Mononuclear cell (primary cell): Measurements from ENCODE around the gene CD84. TPM values are rescaled to one million over a fixed set of nuclear protein-coding genes. Genes with fewer than 3 reads are reported as not detected.

Source experiments
- H3K27me3 ChIP-seq: 2 replicates; pipeline ENCODE4 v1.6.0; 2011; ENCODE audit warnings: low read length, control low read depth; ENCODE audit not compliant: insufficient read depth
- H3K4me1 ChIP-seq: 2 replicates; pipeline ENCODE4 v1.5.1; 2011; ENCODE audit warnings: mild to moderate bottlenecking, low read length, control low read depth; ENCODE audit not compliant: insufficient read depth
- H3K4me3 ChIP-seq: 2 replicates; pipeline ENCODE4 v1.5.1; 2011; ENCODE audit warnings: mild to moderate bottlenecking, low read length, moderate library complexity
- H3K9me3 ChIP-seq: 2 replicates; pipeline ENCODE4 v1.5.1; 2011; ENCODE audit warnings: low read depth, mild to moderate bottlenecking, control low read depth, low read length
- total RNA-seq: library from RNA; depleted of rRNA; stranded (reverse); fragments of >200 nt; gene quantifications from one replicate; pipeline ENCODE4 v1.2.3, GENCODE V29; 2012

CD84 gene
- total RNA-seq, 1 donor: 33.4 TPM

DNA sequence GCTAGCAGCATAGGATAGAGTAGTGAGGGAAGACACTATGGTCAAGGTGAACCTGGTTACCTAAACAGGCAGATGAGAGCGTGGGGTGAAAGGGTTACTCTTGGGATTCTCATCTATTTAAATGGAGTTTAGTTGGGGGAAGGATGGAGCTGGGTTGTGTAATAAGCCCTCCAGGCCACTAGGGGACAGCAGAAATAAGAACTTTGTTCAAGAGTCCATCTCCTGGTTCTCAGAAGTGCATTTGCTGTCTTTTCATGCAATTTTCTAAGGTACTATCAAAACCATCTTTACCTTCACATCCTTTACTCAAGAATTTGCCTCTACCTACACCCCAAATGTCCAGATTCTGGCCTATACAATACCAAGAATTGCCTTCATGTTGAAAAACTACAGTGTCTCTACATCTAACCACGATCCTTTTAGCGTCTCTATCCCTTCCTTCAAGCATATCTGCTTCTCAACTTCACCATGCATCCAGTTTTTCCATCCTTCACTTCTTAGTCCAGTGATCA is 39.5 kb upstream of the CD84 start:
- H3K27me3 ChIP-seq: no peaks in the 10 kb centered on the region
- H3K4me1 ChIP-seq: peaks cover 31% of the 10 kb centered on the region
- H3K4me3 ChIP-seq: no peak overlapping the region
- no peaks in the 10 kb centered on the region for H3K9me3 ChIP-seq

DNA sequence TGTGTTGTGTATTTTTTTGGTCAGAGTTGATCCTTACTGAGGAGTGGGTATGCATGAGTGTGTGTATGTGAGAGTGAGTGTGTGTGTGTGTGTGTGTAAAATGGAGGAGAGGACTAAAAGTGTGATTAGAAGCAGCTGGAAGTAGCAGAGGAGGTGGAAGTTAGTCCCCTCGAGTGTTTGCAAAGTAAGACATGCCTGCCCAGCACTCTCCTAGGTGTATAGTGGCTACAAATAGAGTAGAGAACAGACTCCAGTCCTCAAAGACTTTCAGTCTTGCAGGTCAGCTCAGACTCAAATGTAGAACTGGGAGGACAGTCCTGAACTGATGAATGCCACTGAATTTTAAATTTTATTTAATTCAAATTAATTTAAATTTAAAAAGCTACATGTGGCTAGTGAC is 39.0 kb upstream of the CD84 start:
- H3K9me3 ChIP-seq: no peaks in the 10 kb centered on the region
- H3K4me1 ChIP-seq: peaks cover 26% of the 10 kb centered on the region
- H3K4me3 ChIP-seq: no peak overlapping the region
- H3K27me3 ChIP-seq: no peaks in the 10 kb centered on the region

DNA sequence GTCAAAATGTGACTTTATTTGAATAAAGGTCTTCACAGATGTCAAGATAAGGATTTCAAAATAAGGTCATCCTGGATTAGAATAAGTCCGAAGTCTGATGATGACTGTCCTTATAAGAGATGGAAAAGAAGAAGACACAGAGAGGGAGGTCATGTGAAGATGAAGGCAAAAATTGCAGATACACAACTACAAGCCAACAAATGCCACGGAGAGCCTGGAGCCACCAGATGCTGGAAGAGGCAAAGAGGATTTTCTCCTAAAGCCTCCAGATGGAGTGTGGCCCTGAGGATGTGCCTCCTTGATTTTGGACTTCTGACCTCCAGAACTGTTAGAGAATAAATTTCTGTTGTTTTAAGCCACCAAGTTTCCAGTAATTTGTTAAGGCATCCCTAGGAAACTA is 36.4 kb upstream of the CD84 start:
- Histone ChIP-seq H3K4me3 (no peak overlapping the region), H3K9me3 (no peaks in the 10 kb centered on the region), H3K27me3 (no peaks in the 10 kb centered on the region), H3K4me1 (peaks cover 5% of the 10 kb centered on the region)

DNA sequence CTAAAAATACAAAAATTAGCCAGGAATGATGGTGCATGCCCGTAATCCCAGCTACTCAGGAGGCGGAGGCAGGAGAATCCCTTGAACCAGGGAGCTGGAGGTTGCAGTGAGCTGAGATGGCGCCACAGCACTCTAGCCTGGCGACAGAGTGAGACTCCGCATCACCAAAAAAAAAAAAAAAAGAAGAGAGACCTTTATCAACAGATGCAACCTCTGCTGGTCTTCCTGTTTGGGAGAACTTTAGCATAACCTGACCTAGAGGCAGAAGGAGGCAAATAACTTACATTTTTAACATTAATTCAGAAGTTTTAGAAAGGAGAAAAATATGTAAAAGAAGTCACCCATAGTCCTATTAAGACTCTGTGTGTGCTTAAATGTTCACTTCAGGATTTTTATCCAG is 35.1 kb upstream of the CD84 start:
- Histone ChIP-seq H3K4me3 (no peak overlapping the region), H3K27me3 (no peaks in the 10 kb centered on the region), H3K4me1 (peaks cover 5% of the 10 kb centered on the region), H3K9me3 (no peaks in the 10 kb centered on the region)

GRCh38 chr1:160612613-160613218 is 33.4 kb upstream of the CD84 start:
- H3K4me1 ChIP-seq: peaks cover 9% of the 10 kb centered on the region

DNA sequence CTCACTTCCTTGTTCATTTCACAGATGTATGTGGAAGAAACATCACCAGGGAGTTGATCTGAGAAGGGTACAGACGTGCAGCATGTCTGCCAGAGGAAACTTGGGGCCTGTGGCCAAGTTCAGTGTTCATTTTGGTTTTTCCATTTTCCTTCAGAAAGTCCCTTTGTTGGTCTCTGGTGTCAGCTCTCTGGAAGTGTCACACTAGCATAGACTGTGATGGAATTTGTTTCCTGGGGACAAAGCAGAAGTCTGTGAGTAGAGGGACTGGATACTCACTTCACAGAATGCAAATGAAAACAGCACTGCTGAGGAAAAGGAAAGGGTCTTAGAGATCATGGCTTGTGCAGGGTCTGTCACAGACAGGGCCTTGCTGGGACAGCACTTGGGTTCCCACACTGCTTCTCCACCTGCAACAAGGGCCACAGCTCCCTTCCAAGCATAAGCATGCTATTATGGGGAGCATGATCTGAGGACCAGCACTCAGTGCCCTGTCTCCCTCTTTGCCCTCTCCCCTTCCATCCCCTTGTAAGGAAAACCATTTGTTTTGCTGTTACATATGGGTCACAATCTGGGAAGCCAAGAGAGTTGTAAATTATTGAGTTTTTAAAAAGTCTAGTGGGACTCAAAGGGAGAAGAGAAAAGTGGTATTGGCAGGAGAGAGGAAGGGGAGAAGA is 31.4 kb upstream of the CD84 start:
- Histone ChIP-seq H3K9me3 (no peaks in the 10 kb centered on the region), H3K4me1 (peaks cover 23% of the 10 kb centered on the region), H3K27me3 (no peaks in the 10 kb centered on the region), H3K4me3 (no peak overlapping the region)

More at GRCh38 chr1:160612613-160613218, 33.4 kb upstream of the CD84 start:
- no peaks in the 10 kb centered on the region for H3K27me3 ChIP-seq
- no peak overlapping the region for H3K4me3 ChIP-seq
- no peaks in the 10 kb centered on the region for H3K9me3 ChIP-seq

DNA sequence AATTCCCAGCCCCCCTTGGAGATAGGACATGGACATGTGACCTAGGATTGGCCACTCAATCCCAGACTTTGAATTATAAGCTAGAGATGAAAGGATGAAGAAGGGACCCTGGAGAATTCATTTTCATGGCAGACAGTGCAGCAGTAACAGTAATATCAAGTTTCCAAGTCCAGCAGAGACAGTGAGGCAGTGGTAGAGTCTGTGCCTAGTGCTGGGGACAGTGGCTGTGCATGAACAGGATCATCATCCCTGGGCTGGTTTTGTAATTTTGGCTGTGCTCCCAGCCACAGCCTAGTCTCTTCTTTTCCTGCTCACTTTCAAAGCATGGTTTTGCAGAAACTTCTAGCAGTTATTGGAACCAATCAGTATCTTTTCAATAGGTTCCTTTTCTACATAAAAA is 29.6 kb upstream of the CD84 start:
- no peaks in the 10 kb centered on the region for H3K27me3 ChIP-seq
- H3K4me3 ChIP-seq: no peak overlapping the region
- no peaks in the 10 kb centered on the region for H3K9me3 ChIP-seq
- H3K4me1 ChIP-seq: peaks cover 23% of the 10 kb centered on the region

- no peaks in the 10 kb centered on the region for H3K27me3 ChIP-seq
- peaks cover 23% of the 10 kb centered on the region for H3K4me1 ChIP-seq
- H3K9me3 ChIP-seq: no peaks in the 10 kb centered on the region
- no peak overlapping the region for H3K4me3 ChIP-seq
Observed at GRCh38 chr1:160608514-160608913, 29.2 kb upstream of the CD84 start.

DNA sequence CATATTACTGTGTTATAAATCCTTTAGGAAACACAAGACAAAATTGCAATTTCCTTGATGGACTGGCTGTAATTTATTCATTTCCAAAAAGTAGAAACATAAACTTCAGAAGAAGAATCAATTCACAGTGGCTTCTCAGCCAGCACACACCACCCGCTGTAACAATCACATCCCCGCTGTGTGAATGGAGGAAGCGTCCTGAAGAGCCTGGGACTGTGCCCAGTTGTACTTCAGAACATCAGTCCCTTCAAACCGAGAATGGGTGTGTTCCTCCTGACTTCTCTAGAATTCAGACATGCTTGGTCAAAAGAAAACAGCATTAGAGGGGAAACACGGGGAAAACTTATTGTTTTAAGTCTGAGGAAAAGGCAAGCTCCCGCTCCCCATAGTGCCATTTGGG is 28.8 kb upstream of the CD84 start:
- no peaks in the 10 kb centered on the region for H3K9me3 ChIP-seq
- peaks cover 23% of the 10 kb centered on the region for H3K4me1 ChIP-seq
- no peak overlapping the region for H3K4me3 ChIP-seq
- H3K27me3 ChIP-seq: no peaks in the 10 kb centered on the region

- Histone ChIP-seq H3K4me3 (no peak overlapping the region), H3K9me3 (no peaks in the 10 kb centered on the region), H3K4me1 (peaks cover 23% of the 10 kb centered on the region), H3K27me3 (no peaks in the 10 kb centered on the region)
Observed at GRCh38 chr1:160607672-160608032, 28.4 kb upstream of the CD84 start.

DNA sequence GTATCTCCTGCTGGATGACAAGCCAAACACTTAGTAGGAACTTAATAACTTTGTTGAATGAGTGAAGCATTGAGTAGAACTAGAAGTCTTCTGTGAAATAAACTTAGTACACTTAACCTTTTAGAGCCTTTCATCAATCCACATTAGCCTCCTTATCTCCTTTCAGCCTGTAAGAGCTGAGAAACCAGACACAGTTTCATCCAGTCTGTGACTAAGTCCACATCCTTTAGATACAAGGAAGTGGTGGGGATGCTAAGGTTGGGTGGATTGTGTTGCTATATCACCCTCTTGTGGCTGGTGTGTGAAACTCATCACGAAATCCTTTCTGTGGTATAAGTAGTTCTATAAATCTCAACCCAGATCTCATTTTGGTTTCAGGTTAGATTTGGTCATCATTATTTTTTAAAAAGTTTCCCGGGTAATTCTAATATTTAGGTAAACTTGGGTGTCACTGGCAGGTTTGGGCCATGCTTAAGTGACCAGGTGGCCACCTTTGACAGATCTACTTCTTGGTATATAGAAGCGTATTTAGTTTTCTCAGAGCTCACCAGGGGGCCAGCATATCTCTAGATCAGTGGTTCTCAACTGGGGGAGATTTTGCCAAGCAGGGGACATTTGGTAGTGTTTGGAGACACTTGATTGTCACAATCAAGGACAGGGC is 27.8 kb upstream of the CD84 start:
- Histone ChIP-seq H3K27me3 (no peaks in the 10 kb centered on the region), H3K4me1 (peaks cover 23% of the 10 kb centered on the region), H3K9me3 (no peaks in the 10 kb centered on the region), H3K4me3 (no peak overlapping the region)

- peaks cover 23% of the 10 kb centered on the region for H3K4me1 ChIP-seq
- no peaks in the 10 kb centered on the region for H3K27me3 ChIP-seq
- no peak overlapping the region for H3K4me3 ChIP-seq
- H3K9me3 ChIP-seq: peaks cover 3% of the 10 kb centered on the region
Observed at GRCh38 chr1:160606611-160607010, 27.3 kb upstream of the CD84 start.

DNA sequence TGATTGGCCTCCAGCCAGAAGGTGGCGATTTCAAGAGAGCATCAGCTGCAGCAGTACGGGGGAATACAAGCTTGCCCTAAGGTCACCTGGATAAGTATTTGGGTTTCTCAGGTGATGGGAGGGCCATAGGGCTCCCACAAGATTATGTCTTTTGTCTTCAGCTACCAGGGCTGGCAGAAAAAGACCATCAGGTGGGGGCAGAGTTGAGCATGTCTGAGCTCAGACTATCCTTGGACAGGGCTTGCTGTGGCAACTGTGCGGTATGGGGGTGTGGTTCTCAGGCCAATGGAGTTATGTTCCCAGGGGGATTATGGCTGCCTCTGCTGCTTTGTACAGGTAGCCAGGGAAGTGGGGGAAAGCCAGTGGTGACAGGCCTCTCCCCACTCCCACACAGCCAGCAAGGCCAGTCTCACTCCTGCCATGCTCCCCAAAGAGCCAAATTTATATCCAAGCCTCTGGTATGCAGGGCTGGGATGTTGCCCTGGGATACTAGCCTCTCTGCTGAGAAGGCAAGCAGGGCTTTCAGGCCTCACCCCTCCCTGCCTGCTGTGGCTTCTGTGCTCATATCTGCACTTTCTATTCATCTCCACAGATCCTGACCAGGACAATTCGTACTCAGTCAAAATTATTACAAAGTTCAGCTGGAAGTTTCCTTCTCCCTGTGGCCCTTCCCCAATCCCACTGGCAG is 26.6 kb upstream of the CD84 start:
- H3K27me3 ChIP-seq: no peaks in the 10 kb centered on the region
- H3K4me1 ChIP-seq: peaks cover 23% of the 10 kb centered on the region
- no peak overlapping the region for H3K4me3 ChIP-seq
- peaks cover 4% of the 10 kb centered on the region for H3K9me3 ChIP-seq

DNA sequence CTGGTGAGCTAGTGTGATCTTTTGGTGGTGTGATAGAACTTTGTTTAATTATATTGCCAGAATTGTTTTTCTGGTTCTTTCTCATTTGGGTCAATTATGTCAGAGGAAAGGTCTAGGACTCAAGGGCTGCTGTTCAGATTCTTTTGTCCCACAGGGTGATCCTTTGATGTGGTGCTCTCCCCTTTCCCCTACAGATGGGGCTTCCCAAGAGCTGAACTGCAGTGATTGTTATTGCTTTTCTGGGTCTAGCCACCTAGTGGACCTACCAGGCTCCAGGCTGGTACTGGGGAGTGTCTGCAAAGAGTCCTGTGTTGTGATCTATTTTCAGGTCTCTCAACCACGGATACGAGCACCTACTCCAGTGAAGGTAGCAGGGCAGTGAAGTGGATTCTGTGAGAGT is 25.9 kb upstream of the CD84 start:
- H3K9me3 ChIP-seq: peaks cover 4% of the 10 kb centered on the region
- H3K4me3 ChIP-seq: no peak overlapping the region
- peaks cover 23% of the 10 kb centered on the region for H3K4me1 ChIP-seq
- H3K27me3 ChIP-seq: no peaks in the 10 kb centered on the region

- H3K9me3 ChIP-seq: peaks cover 4% of the 10 kb centered on the region
- H3K4me1 ChIP-seq: no peaks in the 10 kb centered on the region
- H3K4me3 ChIP-seq: no peak overlapping the region
- H3K27me3 ChIP-seq: no peaks in the 10 kb centered on the region
Observed at GRCh38 chr1:160597705-160598104, 18.4 kb upstream of the CD84 start.
